Neural crest cell (in vitro differentiated cells): Measurements from ENCODE around the gene SIRT7. TPM values are rescaled to one million over a fixed set of nuclear protein-coding genes. Genes with fewer than 3 reads are reported as not detected.

Experiments used
- DNase-seq: peaks from one replicate; pipeline ENCODE4 v3.0.0; 2021; ENCODE audit warnings: low read depth, mixed read lengths, low spot score
- H3K27ac Mint-ChIP-seq: one replicate; pipeline ENCODE4 v1.8.0; 2021; ENCODE audit warnings: mild to moderate bottlenecking, mixed read lengths; ENCODE audit not compliant: unreplicated experiment
- H3K27me3 Mint-ChIP-seq: 2 replicates; pipeline ENCODE4 v1.8.0; 2021; ENCODE audit warnings: low read depth, mild to moderate bottlenecking, mixed read lengths
- H3K36me3 Mint-ChIP-seq: 2 replicates; pipeline ENCODE4 v1.8.0; 2021; ENCODE audit warnings: low read depth, mild to moderate bottlenecking, mixed read lengths
- H3K4me1 Mint-ChIP-seq: 2 replicates; pipeline ENCODE4 v1.8.0; 2021; ENCODE audit warnings: mixed read lengths
- H3K4me3 Mint-ChIP-seq: one replicate; pipeline ENCODE4 v1.8.0; 2021; ENCODE audit warnings: mild to moderate bottlenecking, mixed read lengths
- H3K9me3 Mint-ChIP-seq: 2 replicates; pipeline ENCODE4 v1.8.0; 2021; ENCODE audit warnings: mixed read lengths
- total RNA-seq: library from RNA; stranded (reverse); gene quantifications from 2 replicates; pipeline ENCODE4 v1.2.1, GENCODE V29; 2021
- TF ChIP-seq, protein P1 (sequence below): fragments of 200-600 bp; sonication (generic); conservative IDR thresholded peaks from 2 replicates; pipeline ENCODE4 v1.5.0; 2021; ENCODE audit warnings: antibody characterized with exemption, mild to moderate bottlenecking

Gene SIRT7
- total RNA-seq, 1 donor from 2014 or later = 26.2 TPM

DNA sequence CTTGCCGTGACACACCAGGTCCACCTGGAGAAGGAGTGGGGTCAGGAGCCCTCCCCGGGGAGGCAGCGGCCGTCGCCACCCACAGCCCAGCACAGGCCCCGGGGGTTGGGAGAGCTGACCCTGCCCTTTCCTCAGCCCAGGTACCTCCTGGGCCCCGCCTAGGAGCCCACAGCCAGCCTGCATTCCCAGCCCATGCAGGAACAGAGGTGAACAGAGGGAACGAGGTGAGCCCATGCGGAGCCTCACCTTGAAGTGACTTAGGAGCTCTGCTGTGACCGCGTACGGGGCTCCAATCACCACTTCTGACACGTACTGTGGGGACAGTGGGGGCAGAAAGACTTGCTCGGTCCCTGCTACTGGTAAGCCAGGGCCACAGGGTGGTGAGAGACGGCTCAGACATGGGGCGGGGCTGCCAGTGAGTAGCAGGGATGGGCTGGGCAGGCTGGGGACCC is 12.5 kb downstream of the SIRT7 start:
- DNase-seq = no peak
- Mint-ChIP-seq H3K36me3 (no peaks in the 10 kb centered on the region), H3K9me3 (no peaks in the 10 kb centered on the region), H3K27me3 (peaks cover 11% of the 10 kb centered on the region), H3K4me1 (peaks cover 15% of the 10 kb centered on the region), H3K4me3 (no peak overlapping the region), H3K27ac (no peak overlapping the region)
- TF ChIP-seq, protein P1, sequence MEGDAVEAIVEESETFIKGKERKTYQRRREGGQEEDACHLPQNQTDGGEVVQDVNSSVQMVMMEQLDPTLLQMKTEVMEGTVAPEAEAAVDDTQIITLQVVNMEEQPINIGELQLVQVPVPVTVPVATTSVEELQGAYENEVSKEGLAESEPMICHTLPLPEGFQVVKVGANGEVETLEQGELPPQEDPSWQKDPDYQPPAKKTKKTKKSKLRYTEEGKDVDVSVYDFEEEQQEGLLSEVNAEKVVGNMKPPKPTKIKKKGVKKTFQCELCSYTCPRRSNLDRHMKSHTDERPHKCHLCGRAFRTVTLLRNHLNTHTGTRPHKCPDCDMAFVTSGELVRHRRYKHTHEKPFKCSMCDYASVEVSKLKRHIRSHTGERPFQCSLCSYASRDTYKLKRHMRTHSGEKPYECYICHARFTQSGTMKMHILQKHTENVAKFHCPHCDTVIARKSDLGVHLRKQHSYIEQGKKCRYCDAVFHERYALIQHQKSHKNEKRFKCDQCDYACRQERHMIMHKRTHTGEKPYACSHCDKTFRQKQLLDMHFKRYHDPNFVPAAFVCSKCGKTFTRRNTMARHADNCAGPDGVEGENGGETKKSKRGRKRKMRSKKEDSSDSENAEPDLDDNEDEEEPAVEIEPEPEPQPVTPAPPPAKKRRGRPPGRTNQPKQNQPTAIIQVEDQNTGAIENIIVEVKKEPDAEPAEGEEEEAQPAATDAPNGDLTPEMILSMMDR = no peak

DNA sequence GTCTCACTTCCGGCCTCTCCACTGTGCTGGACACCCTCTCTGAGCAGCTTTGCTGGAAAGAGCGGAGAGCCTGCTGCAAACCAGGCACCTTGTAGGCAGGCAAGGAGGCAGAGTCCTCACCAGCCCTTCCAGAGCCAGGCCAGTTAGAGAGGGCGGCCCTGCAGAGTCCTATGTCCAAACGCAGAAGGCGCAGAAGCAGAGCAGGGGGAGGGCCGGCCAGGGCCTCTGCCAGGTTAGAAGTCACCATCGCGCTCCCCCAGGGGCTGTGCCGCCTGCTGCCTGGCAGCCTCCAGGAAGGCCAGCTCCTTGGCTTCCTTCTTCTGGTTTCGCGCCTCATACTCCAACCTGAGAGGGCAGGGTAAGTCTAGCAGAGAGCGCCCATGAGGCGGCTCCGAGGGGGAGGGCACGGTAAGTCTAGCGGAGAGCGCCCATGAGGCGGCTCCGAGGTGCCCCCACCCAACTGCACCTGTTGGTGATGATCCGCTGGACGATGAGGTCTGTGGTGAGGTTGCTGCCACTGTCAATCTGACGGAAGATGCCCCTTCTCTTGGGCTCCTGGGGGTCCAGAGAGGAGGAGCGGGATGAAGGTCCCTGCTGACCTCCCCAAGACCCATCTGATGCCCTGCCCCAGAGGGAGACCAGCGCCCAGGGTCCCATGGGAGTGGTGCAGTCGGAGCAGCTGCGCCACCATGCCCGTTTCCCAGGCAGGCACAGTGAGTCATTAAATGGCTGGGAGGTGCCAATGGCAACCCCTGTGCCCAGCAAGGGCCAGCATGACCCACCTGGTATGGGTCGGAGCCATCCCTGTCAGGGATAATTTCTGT is 13.2 kb downstream of the SIRT7 start:
- TF ChIP-seq, protein P1 = no peak
- no peak overlapping the region for H3K4me3 Mint-ChIP-seq
- peaks cover 3% of the 10 kb centered on the region for H3K36me3 Mint-ChIP-seq
- DNase-seq = no peak
- no peak overlapping the region for H3K27ac Mint-ChIP-seq
- H3K27me3 Mint-ChIP-seq = peaks cover 14% of the 10 kb centered on the region
- H3K9me3 Mint-ChIP-seq = no peaks in the 10 kb centered on the region
- peaks cover 16% of the 10 kb centered on the region for H3K4me1 Mint-ChIP-seq

DNA sequence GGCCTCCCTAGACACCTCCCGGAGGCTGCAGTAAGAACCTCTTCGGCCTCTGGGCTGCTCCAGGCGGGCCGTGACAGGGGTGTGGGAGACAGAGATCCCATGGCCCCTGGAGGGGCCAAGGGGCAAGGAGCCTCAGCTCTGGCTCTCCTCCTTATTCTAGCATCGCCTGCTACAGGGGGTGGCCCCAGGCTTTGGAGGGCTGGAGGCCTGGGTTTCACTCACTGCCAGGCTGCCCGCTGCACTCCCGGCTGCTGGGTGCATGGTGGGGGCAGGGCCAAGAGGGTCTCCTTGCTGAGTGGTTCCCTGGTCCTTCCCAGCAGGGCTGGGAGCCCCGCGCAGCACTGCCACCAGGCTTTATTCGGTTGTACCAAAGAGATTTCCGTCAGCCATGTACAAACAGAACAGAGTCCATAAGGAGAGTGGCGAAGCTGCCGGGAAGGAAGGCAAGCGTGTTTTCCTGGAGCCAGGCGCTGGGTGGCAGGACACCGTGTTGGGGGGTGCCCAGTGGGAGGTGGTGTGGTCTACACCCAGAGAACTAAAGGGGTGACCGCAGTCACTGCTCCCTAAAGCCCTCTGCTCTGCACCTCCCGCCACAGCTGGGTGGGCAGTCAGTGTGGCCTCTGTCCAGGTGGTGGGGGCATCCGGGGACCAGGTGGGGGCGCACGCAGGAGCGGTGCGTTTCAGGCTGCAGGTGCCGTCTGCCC is 13.9 kb downstream of the SIRT7 start:
- H3K4me1 Mint-ChIP-seq = peaks cover 15% of the 10 kb centered on the region
- H3K27me3 Mint-ChIP-seq = peaks cover 14% of the 10 kb centered on the region
- peaks cover 3% of the 10 kb centered on the region for H3K36me3 Mint-ChIP-seq
- no peaks in the 10 kb centered on the region for H3K9me3 Mint-ChIP-seq
- TF ChIP-seq, protein P1 = no peak
- peak overlapping the region; percentile 12 for H3K4me3 Mint-ChIP-seq
- no peak for DNase-seq
- no peak overlapping the region for H3K27ac Mint-ChIP-seq

DNA sequence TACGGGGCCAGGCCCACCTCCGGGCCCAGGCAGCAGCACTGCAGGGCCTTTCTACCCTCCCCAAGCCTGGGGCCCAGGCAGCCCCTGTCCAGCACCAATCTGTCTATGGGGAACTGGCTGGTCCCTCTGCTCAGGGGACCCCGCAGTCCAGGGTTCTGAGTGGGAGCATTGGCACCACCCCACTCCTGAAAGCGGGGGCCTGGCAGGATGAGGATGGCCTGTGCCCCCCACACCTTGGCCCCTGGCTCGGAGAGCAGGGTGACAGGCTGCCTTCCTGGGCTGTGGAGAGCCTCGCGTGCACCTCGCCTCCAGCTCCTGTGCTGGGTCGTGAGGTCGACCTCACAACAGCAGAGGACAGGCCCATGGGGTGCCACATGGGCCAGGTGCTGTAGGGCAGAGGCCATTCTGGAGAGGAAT is 14.6 kb downstream of the SIRT7 start:
- no peak for DNase-seq
- H3K27ac Mint-ChIP-seq = no peak overlapping the region
- TF ChIP-seq, protein P1 = no peak
- no peaks in the 10 kb centered on the region for H3K9me3 Mint-ChIP-seq
- H3K4me3 Mint-ChIP-seq = peak overlapping the region; percentile 75
- H3K4me1 Mint-ChIP-seq = peaks cover 15% of the 10 kb centered on the region
- H3K27me3 Mint-ChIP-seq = peaks cover 14% of the 10 kb centered on the region
- H3K36me3 Mint-ChIP-seq = peaks cover 3% of the 10 kb centered on the region

DNA sequence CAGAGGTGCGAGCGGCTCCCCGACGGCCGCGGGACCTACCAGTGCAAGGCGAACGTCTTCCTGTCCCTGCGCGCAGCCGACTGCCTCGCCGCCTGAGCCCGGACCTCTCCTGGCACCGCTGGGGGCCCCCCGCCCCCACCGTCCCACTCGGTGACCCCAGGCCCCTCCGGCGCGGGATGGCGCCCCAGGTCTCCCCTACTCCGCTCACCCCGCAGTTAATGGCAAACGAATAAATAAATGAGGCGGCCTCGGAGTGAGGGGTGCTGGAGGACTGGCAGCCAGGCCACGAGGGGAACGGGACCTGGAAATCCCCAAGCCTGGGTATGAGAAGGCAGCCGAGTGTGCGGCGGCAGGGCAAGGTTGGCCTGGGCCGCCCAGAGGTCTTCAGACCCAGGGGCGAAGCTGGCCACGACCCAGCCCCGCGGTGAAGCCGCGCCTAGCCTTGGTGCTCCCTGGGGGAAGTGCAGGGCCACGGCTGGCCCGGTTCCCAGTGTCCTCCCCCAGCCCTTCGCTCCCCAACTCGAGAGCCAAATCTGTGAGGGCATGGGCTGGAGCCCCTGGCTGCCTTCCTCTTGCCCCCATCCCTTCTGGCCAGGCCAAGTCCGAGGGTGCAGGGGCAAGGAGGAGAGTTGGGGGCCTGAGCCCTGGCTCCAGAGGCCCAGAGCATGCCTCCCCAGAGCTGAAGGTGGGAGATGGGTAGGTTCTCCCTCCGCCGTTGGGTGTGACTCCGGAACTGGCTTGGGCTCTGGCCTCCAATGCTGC is 15.1 kb downstream of the SIRT7 start:
- DNase-seq = no peak
- Mint-ChIP-seq H3K36me3 (peaks cover 3% of the 10 kb centered on the region), H3K27ac (no peak overlapping the region), H3K4me3 (no peak overlapping the region), H3K4me1 (peaks cover 15% of the 10 kb centered on the region), H3K27me3 (peaks cover 14% of the 10 kb centered on the region), H3K9me3 (no peaks in the 10 kb centered on the region)
- TF ChIP-seq, protein P1 = no peak
